Measurements from ENCODE around the gene INHBC.

GRCh38 chr12:57438400-57438799 lies 3.8 kb downstream of the INHBC start:
- TF ChIP-seq POLR2A (IDR thresholded peaks at IDR 0.05) (no peak), CTCF (IDR thresholded peaks at IDR 0.05) (no peak)

All from testis (tissue), 2 donors.